Amygdala (tissue), 56 donors: ENCODE measurements around the gene MRPL38.
"Not testable (repeated sequence)": the region's sequence is repeated elsewhere in the genome, so short reads cannot be mapped to it uniquely, and the experiment has no call there.

Experiments used
- DNase-seq, 56 donors: peaks; one replicate each; lab custom pipeline; 2025; lab: John Stamatoyannopoulos, UW

Gene MRPL38

GRCh38 chr17:75877752-75878173 lies 26.9 kb downstream of the MRPL38 start:
- peak in 29 of 56 donors; percentile 20 to 67 (median 52) for DNase-seq

GRCh38 chr17:75876938-75877751 lies 27.5 kb downstream of the MRPL38 start:
- peak in 51 of 56 donors; percentile 38 to 88 (median 70) for DNase-seq

GRCh38 chr17:75876190-75876937 lies 28.3 kb downstream of the MRPL38 start:
- DNase-seq, result peak in 2 of 56 donors; percentile 46 to 54

GRCh38 chr17:75875940-75876189 lies 28.8 kb downstream of the MRPL38 start:
- DNase-seq, result peak in 10 of 56 donors; percentile 39 to 90 (median 56)

- DNase-seq, result peak in 18 of 56 donors; percentile 27 to 90 (median 54)
These were observed 29.3 kb downstream of the MRPL38 start for GRCh38 chr17:75875182-75875939.

- no peak for DNase-seq
These were observed 30.1 kb downstream of the MRPL38 start for GRCh38 chr17:75874323-75875181.

- no peak for DNase-seq
These were observed 30.9 kb downstream of the MRPL38 start for GRCh38 chr17:75873587-75874322.

GRCh38 chr17:75872434-75873351 lies 32.0 kb downstream of the MRPL38 start:
- peak in 20 of 56 donors; percentile 10 to 79 (median 35) for DNase-seq

GRCh38 chr17:75870228-75870627 lies 34.5 kb downstream of the MRPL38 start:
- DNase-seq, result not testable (repeated sequence)

GRCh38 chr17:75869282-75870141 lies 35.2 kb downstream of the MRPL38 start:
- DNase-seq, result peak in 53 of 56 donors; percentile 35 to 91 (median 76)

- peak in 2 of 56 donors; percentile 71 to 73 for DNase-seq
These were observed 35.9 kb downstream of the MRPL38 start for GRCh38 chr17:75868730-75869281.

- not testable (repeated sequence) for DNase-seq
These were observed 39.1 kb downstream of the MRPL38 start for GRCh38 chr17:75865404-75866188.

- DNase-seq, result not testable (repeated sequence)
These were observed 39.8 kb downstream of the MRPL38 start for GRCh38 chr17:75864887-75865286.

GRCh38 chr17:75864448-75864871 lies 40.2 kb downstream of the MRPL38 start:
- no peak for DNase-seq

GRCh38 chr17:75861927-75862317 lies 42.8 kb downstream of the MRPL38 start:
- no peak for DNase-seq

GRCh38 chr17:75859358-75859757 lies 45.3 kb downstream of the MRPL38 start:
- DNase-seq, result not testable (repeated sequence)
